ENCODE results near the gene ZNF473.
"Not testable (repeated sequence)": the region's sequence is repeated elsewhere in the genome, so short reads cannot be mapped to it uniquely, and the experiment has no call there.

Gene ZNF473

GRCh38 chr19:50051228-50051895 lies 25.6 kb downstream of the ZNF473 start:
- not testable (repeated sequence) for DNase-seq

- no peak for DNase-seq
Measured at GRCh38 chr19:50051964-50052363, 26.2 kb downstream of the ZNF473 start.

GRCh38 chr19:50053119-50053518 lies 27.3 kb downstream of the ZNF473 start:
- no peak for DNase-seq

- DNase-seq = no peak
Measured at GRCh38 chr19:50058425-50058824, 32.6 kb downstream of the ZNF473 start.

GRCh38 chr19:50059045-50059444 lies 33.2 kb downstream of the ZNF473 start:
- DNase-seq = no peak

- no peak for DNase-seq
Measured at GRCh38 chr19:50060107-50060506, 34.3 kb downstream of the ZNF473 start.

- no peak for DNase-seq
Measured at GRCh38 chr19:50061650-50062049, 35.8 kb downstream of the ZNF473 start.

- DNase-seq = no peak
Measured at GRCh38 chr19:50065938-50066337, 40.1 kb downstream of the ZNF473 start.

GRCh38 chr19:50067575-50067974 lies 41.8 kb downstream of the ZNF473 start:
- DNase-seq = no peak

GRCh38 chr19:50068382-50068781 lies 42.6 kb downstream of the ZNF473 start:
- not testable (repeated sequence) for DNase-seq

- not testable (repeated sequence) for DNase-seq
Measured at GRCh38 chr19:50075076-50075475, 49.3 kb downstream of the ZNF473 start.

- DNase-seq = not testable (repeated sequence)
Measured at GRCh38 chr19:50075644-50076372, 50.0 kb downstream of the ZNF473 start.

- DNase-seq = not testable (repeated sequence)
Measured at GRCh38 chr19:50076581-50077355, 51.0 kb downstream of the ZNF473 start.

- DNase-seq = not testable (repeated sequence)
Measured at GRCh38 chr19:50079014-50079413, 53.2 kb downstream of the ZNF473 start.

GRCh38 chr19:50084440-50084839 lies 58.6 kb downstream of the ZNF473 start:
- DNase-seq = not testable (repeated sequence)

GRCh38 chr19:50087153-50087552 lies 61.3 kb downstream of the ZNF473 start:
- not testable (repeated sequence) for DNase-seq

- DNase-seq = not testable (repeated sequence)
Measured at GRCh38 chr19:50090706-50091105, 64.9 kb downstream of the ZNF473 start.

GRCh38 chr19:50091786-50092185 lies 66.0 kb downstream of the ZNF473 start:
- DNase-seq = not testable (repeated sequence)

- DNase-seq = not testable (repeated sequence)
Measured at GRCh38 chr19:50092597-50092996, 66.8 kb downstream of the ZNF473 start.

- not testable (repeated sequence) for DNase-seq
Measured at GRCh38 chr19:50097884-50098283, 72.1 kb downstream of the ZNF473 start.

- not testable (repeated sequence) for DNase-seq
Measured at GRCh38 chr19:50098892-50099291, 73.1 kb downstream of the ZNF473 start.

- DNase-seq = not testable (repeated sequence)
Measured at GRCh38 chr19:50099696-50100095, 73.9 kb downstream of the ZNF473 start.

GRCh38 chr19:50100946-50101345 lies 75.1 kb downstream of the ZNF473 start:
- DNase-seq = not testable (repeated sequence)

All from NCI-H510A treated with DMSO at 0.1 percent for 48 hours (cell line).